HepG2 (cell line): ENCODE data around the gene METTL1. TPM values are rescaled to one million over a fixed set of nuclear protein-coding genes. Genes with fewer than 3 reads are reported as not detected.
A peak's percentile ranks its signal among the peaks of the same experiment; 100 is the strongest.

Source experiments
- FOXM1 ChIP-seq: sonication (generic); formaldehyde crosslinking; IDR thresholded peaks from 2 replicates; pipeline ENCODE4 v1.5.0; 2020; ENCODE audit warnings: missing genetic modification reagents
- HMG20B ChIP-seq: conservative IDR thresholded peaks from 2 replicates; pipeline ENCODE4 v1.6.1; 2016; ENCODE audit warnings: missing genetic modification reagents, missing compliant biosample characterization
- NCOA2 ChIP-seq: sonication (generic); formaldehyde crosslinking; IDR thresholded peaks from 2 replicates; pipeline ENCODE4 v1.8.0; 2022; ENCODE audit warnings: inconsistent platforms
- NFKBIZ ChIP-seq: IDR thresholded peaks from 2 replicates; pipeline ENCODE4 v1.6.1; 2018; ENCODE audit warnings: missing genetic modification reagents, missing compliant biosample characterization
- ZBTB1 ChIP-seq: sonication (generic); formaldehyde crosslinking; IDR thresholded peaks from 2 replicates; pipeline ENCODE4 v1.4.0; 2020; ENCODE audit warnings: missing genetic modification reagents, borderline replicate concordance
- polyA plus RNA-seq, 8 experiments: library from polyadenylated mRNA; depleted of rRNA in 3 of 8; stranded (reverse) in 7 of 8; unstranded in 1 of 8; fragments of >200 nt; fragmentation: Illumina TruSeq in 4 of 8; extraction: Trizol in 4 of 8; gene quantifications; 2 replicates each; pipeline versions ENCODE4 v1.2.1 to v1.2.3, GENCODE V29; 2011 to 2016; ENCODE audit warnings: low read depth in 4 of 8, missing spikeins in 1 of 8, mixed read lengths in 1 of 8; ENCODE audit not compliant: insufficient read depth in 1 of 8
- total RNA-seq, 5 experiments: library from RNA; depleted of rRNA; stranded (reverse); fragments of >200 nt; fragmentation: Illumina TruSeq; extraction: Trizol; gene quantifications; 2 replicates each; pipeline ENCODE4 v1.2.3, GENCODE V29; 2016; ENCODE audit warnings: low read depth in 1 of 5
- TF ChIP-seq, protein P1 (sequence below): sonication (generic); formaldehyde crosslinking; IDR thresholded peaks from 2 replicates; pipeline ENCODE4 v1.5.1; 2020; ENCODE audit warnings: mild to moderate bottlenecking, missing genetic modification reagents, borderline replicate concordance
- TF ChIP-seq, protein P2 (sequence below): IDR thresholded peaks from 2 replicates; pipeline ENCODE4 v1.6.1; 2016; ENCODE audit warnings: missing genetic modification reagents, missing compliant biosample characterization
- TF ChIP-seq, protein P3 (sequence below), 2 experiments: sonication (generic) in 1 of 2; formaldehyde crosslinking in 1 of 2; IDR thresholded peaks; 2 replicates each; pipeline versions ENCODE4 v1.4.0 to v1.6.1; 2016 to 2020; ENCODE audit warnings: borderline replicate concordance in 1 of 2, low read depth in 1 of 2, mild to moderate bottlenecking in 1 of 2, missing genetic modification reagents in 1 of 2
- TF ChIP-seq, protein P4 (sequence below): sonication (generic); formaldehyde crosslinking; IDR thresholded peaks from 2 replicates; pipeline ENCODE4 v1.9.0; 2021; ENCODE audit warnings: mild to moderate bottlenecking, missing genetic modification reagents
- TF ChIP-seq, protein P5 (sequence below): sonication (generic); formaldehyde crosslinking; IDR thresholded peaks from 2 replicates; pipeline ENCODE4 v1.4.0; 2020; ENCODE audit warnings: missing genetic modification reagents, borderline replicate concordance

Gene METTL1
- total and polyA plus RNA-seq, 2 of the 13 experiments (the other 11 are each of a cell fraction or from before 2014, with no cell fraction given), result 34.7 to 36.9 TPM

DNA sequence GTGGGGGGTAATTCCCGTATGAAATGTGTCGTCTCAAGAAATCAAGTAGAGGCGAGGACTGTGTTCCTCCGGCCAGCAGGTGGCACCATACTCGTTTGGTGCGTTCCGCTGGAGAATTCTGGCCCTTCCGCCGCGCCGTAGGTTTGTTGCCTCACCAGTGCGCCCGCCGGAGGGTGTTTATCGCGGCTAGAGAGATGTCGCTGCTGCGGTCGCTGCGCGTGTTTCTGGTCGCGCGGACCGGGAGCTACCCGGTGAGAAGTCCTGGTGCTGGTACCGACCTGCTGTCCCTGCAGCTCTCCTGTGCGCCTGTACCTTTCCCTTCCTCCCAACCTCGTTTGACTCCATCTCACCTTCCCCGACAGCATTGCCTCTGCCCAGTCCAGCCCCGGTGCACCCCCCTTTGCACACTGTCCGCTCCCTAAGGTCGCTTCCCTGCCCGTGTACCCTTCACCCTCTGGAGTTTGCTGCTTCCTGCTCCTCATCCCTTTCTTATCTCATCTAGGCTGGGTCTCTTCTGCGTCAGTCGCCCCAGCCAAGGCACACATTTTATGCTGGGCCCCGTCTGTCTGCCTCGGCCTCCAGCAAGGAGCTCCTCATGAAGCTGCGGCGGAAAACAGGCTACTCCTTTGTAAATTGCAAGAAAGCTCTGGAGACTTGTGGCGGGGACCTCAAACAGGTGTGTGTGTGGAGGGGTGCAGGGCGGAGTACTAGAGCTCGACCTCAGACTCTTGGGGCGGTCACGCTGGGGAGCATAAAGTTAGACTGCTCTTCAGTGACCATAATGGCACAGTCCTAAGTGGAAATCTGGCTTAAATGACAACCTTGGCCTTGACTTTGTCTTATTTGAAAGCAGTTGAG, 10.9 kb upstream of the METTL1 start, which contains the start of gene TSFM (continued):
- no peak for TF ChIP-seq HMG20B (CRISPR knock-in tag)
- no peak for TF ChIP-seq FOXM1
- TF ChIP-seq, protein P1, sequence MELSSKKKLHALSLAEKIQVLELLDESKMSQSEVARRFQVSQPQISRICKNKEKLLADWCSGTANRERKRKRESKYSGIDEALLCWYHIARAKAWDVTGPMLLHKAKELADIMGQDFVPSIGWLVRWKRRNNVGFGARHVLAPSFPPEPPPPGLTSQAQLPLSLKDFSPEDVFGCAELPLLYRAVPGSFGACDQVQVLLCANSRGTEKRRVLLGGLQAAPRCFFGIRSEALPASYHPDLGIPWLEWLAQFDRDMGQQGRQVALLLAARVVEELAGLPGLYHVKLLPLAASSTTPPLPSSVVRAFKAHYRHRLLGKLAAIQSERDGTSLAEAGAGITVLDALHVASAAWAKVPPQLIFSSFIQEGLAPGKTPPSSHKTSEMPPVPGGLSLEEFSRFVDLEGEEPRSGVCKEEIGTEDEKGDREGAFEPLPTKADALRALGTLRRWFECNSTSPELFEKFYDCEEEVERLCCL (CRISPR knock-in tag), result no peak
- TF ChIP-seq ZBTB1 (CRISPR knock-in tag), result no peak
- TF ChIP-seq, protein P2, sequence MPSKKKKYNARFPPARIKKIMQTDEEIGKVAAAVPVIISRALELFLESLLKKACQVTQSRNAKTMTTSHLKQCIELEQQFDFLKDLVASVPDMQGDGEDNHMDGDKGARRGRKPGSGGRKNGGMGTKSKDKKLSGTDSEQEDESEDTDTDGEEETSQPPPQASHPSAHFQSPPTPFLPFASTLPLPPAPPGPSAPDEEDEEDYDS (CRISPR knock-in tag), result peak; percentile 64
- TF ChIP-seq NCOA2 (CRISPR knock-in tag), result peak; percentile 64; the same call in 1 of the 2 replicates
- TF ChIP-seq NFKBIZ, result no peak
- TF ChIP-seq, protein P3, sequence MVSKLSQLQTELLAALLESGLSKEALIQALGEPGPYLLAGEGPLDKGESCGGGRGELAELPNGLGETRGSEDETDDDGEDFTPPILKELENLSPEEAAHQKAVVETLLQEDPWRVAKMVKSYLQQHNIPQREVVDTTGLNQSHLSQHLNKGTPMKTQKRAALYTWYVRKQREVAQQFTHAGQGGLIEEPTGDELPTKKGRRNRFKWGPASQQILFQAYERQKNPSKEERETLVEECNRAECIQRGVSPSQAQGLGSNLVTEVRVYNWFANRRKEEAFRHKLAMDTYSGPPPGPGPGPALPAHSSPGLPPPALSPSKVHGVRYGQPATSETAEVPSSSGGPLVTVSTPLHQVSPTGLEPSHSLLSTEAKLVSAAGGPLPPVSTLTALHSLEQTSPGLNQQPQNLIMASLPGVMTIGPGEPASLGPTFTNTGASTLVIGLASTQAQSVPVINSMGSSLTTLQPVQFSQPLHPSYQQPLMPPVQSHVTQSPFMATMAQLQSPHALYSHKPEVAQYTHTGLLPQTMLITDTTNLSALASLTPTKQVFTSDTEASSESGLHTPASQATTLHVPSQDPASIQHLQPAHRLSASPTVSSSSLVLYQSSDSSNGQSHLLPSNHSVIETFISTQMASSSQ (IDR thresholded peaks at IDR 0.05; ENCODE audit: low read depth), result no peak
- TF ChIP-seq, protein P3 (CRISPR knock-in tag; IDR thresholded peaks at IDR 0.05; ENCODE audit: borderline replicate concordance), result peak; percentile 55; the same call in 1 of the 2 replicates
- TF ChIP-seq, protein P4, sequence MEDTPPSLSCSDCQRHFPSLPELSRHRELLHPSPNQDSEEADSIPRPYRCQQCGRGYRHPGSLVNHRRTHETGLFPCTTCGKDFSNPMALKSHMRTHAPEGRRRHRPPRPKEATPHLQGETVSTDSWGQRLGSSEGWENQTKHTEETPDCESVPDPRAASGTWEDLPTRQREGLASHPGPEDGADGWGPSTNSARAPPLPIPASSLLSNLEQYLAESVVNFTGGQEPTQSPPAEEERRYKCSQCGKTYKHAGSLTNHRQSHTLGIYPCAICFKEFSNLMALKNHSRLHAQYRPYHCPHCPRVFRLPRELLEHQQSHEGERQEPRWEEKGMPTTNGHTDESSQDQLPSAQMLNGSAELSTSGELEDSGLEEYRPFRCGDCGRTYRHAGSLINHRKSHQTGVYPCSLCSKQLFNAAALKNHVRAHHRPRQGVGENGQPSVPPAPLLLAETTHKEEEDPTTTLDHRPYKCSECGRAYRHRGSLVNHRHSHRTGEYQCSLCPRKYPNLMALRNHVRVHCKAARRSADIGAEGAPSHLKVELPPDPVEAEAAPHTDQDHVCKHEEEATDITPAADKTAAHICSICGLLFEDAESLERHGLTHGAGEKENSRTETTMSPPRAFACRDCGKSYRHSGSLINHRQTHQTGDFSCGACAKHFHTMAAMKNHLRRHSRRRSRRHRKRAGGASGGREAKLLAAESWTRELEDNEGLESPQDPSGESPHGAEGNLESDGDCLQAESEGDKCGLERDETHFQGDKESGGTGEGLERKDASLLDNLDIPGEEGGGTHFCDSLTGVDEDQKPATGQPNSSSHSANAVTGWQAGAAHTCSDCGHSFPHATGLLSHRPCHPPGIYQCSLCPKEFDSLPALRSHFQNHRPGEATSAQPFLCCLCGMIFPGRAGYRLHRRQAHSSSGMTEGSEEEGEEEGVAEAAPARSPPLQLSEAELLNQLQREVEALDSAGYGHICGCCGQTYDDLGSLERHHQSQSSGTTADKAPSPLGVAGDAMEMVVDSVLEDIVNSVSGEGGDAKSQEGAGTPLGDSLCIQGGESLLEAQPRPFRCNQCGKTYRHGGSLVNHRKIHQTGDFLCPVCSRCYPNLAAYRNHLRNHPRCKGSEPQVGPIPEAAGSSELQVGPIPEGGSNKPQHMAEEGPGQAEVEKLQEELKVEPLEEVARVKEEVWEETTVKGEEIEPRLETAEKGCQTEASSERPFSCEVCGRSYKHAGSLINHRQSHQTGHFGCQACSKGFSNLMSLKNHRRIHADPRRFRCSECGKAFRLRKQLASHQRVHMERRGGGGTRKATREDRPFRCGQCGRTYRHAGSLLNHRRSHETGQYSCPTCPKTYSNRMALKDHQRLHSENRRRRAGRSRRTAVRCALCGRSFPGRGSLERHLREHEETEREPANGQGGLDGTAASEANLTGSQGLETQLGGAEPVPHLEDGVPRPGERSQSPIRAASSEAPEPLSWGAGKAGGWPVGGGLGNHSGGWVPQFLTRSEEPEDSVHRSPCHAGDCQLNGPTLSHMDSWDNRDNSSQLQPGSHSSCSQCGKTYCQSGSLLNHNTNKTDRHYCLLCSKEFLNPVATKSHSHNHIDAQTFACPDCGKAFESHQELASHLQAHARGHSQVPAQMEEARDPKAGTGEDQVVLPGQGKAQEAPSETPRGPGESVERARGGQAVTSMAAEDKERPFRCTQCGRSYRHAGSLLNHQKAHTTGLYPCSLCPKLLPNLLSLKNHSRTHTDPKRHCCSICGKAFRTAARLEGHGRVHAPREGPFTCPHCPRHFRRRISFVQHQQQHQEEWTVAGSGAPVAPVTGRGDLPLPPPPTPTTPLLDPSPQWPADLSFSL (CRISPR knock-in tag), result no peak
- TF ChIP-seq, protein P5, sequence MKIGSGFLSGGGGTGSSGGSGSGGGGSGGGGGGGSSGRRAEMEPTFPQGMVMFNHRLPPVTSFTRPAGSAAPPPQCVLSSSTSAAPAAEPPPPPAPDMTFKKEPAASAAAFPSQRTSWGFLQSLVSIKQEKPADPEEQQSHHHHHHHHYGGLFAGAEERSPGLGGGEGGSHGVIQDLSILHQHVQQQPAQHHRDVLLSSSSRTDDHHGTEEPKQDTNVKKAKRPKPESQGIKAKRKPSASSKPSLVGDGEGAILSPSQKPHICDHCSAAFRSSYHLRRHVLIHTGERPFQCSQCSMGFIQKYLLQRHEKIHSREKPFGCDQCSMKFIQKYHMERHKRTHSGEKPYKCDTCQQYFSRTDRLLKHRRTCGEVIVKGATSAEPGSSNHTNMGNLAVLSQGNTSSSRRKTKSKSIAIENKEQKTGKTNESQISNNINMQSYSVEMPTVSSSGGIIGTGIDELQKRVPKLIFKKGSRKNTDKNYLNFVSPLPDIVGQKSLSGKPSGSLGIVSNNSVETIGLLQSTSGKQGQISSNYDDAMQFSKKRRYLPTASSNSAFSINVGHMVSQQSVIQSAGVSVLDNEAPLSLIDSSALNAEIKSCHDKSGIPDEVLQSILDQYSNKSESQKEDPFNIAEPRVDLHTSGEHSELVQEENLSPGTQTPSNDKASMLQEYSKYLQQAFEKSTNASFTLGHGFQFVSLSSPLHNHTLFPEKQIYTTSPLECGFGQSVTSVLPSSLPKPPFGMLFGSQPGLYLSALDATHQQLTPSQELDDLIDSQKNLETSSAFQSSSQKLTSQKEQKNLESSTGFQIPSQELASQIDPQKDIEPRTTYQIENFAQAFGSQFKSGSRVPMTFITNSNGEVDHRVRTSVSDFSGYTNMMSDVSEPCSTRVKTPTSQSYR (CRISPR knock-in tag), result peak; percentile 14; the same call in 1 of the 2 replicates
